KMS-11 (cell line): Measurements from ENCODE around the gene CD164.

Experiments
- H2AFZ ChIP-seq: fragments of 200-600 bp; sonication (generic); 2 replicates; pipeline ENCODE4 v1.6.1; 2016; ENCODE audit warnings: antibody characterized with exemption, mixed run types, low read depth
- H3K27ac ChIP-seq: fragments of 200-600 bp; sonication (generic); 2 replicates; pipeline ENCODE4 v1.6.1; 2016; ENCODE audit warnings: mild to moderate bottlenecking, mixed run types
- H3K27me3 ChIP-seq: fragments of 200-600 bp; sonication (generic); 2 replicates; pipeline ENCODE4 v1.6.1; 2017; ENCODE audit warnings: mild to moderate bottlenecking, low read depth, mixed run types, moderate library complexity; ENCODE audit not compliant: insufficient read depth
- H3K36me3 ChIP-seq: fragments of 200-600 bp; sonication (generic); 2 replicates; pipeline ENCODE4 v1.6.1; 2017; ENCODE audit warnings: mild to moderate bottlenecking, mixed run types; ENCODE audit not compliant: insufficient read depth
- H3K4me1 ChIP-seq: fragments of 200-600 bp; sonication (generic); 2 replicates; pipeline ENCODE4 v1.6.1; 2016; ENCODE audit warnings: mild to moderate bottlenecking, low read depth, mixed run types; ENCODE audit not compliant: poor library complexity, severe bottlenecking
- H3K4me2 ChIP-seq: fragments of 200-600 bp; sonication (generic); 2 replicates; pipeline ENCODE4 v1.7.0; 2016; ENCODE audit warnings: mild to moderate bottlenecking, mixed run types
- H3K4me3 ChIP-seq: fragments of 200-600 bp; sonication (generic); IDR thresholded peaks from 2 replicates; pipeline ENCODE4 v1.6.1; 2017; ENCODE audit warnings: low read depth, low read length, mixed read lengths; ENCODE audit not compliant: insufficient read depth
- H3K79me2 ChIP-seq: fragments of 200-600 bp; sonication (generic); 2 replicates; pipeline ENCODE4 v1.6.1; 2016; ENCODE audit warnings: low read depth, mixed run types; ENCODE audit not compliant: insufficient read depth
- H3K9ac ChIP-seq: fragments of 200-600 bp; sonication (generic); 2 replicates; pipeline ENCODE4 v1.6.1; 2016; ENCODE audit warnings: mild to moderate bottlenecking, mixed run types
- H4K20me1 ChIP-seq: fragments of 200-600 bp; sonication (generic); 2 replicates; pipeline ENCODE4 v1.6.1; 2016; ENCODE audit warnings: mild to moderate bottlenecking, mixed run types; ENCODE audit not compliant: insufficient read depth
- TF ChIP-seq, protein P1 (sequence below): fragments of 200-600 bp; sonication (generic); conservative IDR thresholded peaks from 2 replicates; pipeline ENCODE4 v1.6.1; 2017; ENCODE audit warnings: low read depth, mild to moderate bottlenecking, antibody characterized with exemption, low read length, moderate library complexity, mixed read lengths

The CD164 gene

DNA sequence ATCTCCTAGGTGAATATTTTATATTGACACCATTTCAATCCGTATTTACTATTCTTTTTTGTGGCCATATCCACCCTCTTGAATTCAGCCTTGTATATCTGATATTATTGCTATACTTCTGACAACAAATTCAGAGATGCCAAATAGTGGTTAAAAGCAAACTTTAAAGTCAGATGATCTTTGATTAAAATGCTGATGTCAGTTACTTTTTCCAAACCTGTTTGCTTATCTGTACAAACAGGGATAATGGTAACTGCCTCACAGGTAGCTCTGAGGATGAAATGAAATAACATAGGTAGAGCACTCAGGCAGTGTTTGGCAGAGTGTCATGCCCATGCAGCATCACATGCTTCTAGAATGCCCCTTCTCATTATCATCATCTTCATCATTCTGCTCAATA lies 38.9 kb upstream of the CD164 start:
- no peaks in the 10 kb centered on the region for H3K36me3 ChIP-seq
- no peak overlapping the region for H3K27ac ChIP-seq
- H3K4me2 ChIP-seq: no peak overlapping the region
- H3K79me2 ChIP-seq: no peaks in the 10 kb centered on the region
- H4K20me1 ChIP-seq: no peaks in the 10 kb centered on the region
- H3K27me3 ChIP-seq: no peaks in the 10 kb centered on the region
- TF ChIP-seq, protein P1, sequence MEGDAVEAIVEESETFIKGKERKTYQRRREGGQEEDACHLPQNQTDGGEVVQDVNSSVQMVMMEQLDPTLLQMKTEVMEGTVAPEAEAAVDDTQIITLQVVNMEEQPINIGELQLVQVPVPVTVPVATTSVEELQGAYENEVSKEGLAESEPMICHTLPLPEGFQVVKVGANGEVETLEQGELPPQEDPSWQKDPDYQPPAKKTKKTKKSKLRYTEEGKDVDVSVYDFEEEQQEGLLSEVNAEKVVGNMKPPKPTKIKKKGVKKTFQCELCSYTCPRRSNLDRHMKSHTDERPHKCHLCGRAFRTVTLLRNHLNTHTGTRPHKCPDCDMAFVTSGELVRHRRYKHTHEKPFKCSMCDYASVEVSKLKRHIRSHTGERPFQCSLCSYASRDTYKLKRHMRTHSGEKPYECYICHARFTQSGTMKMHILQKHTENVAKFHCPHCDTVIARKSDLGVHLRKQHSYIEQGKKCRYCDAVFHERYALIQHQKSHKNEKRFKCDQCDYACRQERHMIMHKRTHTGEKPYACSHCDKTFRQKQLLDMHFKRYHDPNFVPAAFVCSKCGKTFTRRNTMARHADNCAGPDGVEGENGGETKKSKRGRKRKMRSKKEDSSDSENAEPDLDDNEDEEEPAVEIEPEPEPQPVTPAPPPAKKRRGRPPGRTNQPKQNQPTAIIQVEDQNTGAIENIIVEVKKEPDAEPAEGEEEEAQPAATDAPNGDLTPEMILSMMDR: no peak
- H3K4me1 ChIP-seq: no peaks in the 10 kb centered on the region
- no peak overlapping the region for H3K9ac ChIP-seq
- H3K4me3 ChIP-seq: no peak overlapping the region
- no peak overlapping the region for H2AFZ ChIP-seq

DNA sequence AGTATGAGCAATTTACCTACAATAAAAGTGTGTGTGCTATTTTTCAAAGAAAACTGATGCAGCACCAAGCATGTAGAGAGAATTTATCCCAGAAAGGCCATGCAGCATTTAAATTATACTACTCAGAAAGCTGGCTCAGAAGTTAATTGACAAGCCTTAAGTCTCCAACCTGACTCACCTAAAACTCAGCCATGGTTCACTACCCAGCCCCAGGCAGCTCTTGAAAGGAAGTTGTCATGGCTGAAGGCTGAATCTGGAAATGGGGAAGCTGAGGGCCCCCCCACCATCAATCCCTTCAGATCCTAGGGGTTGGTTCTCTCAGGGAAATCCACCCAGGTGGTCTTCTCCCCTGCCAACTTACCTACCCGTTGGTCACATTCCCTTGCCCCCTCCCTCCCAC lies 38.5 kb upstream of the CD164 start:
- Histone ChIP-seq H3K4me2 (no peak overlapping the region), H3K4me3 (no peak overlapping the region), H3K36me3 (no peaks in the 10 kb centered on the region), H4K20me1 (no peaks in the 10 kb centered on the region), H3K27me3 (no peaks in the 10 kb centered on the region), H3K27ac (no peak overlapping the region), H3K79me2 (no peaks in the 10 kb centered on the region), H2AFZ (no peak overlapping the region), H3K9ac (no peak overlapping the region), H3K4me1 (no peaks in the 10 kb centered on the region)
- TF ChIP-seq, protein P1: no peak

DNA sequence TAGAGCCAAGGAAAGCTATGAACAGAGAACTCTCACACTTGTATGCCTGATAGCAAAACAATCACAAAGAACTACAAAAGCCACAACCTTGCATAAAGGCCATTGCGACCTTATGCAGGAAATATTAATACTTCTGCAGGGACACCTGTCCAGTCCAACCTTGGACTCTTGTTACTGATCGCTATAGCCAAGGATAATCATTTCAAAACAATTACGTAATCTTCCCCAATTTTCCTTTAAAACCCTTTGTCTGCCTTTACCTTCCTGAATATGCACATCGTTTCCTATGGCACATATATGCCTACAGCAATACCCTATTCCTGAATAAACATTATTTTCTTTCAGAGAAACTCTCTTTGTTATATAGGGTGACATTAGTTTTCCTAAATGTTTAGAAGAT lies 35.4 kb upstream of the CD164 start:
- Histone ChIP-seq H3K9ac (no peak overlapping the region), H3K4me1 (no peaks in the 10 kb centered on the region), H3K4me2 (no peak overlapping the region), H3K79me2 (no peaks in the 10 kb centered on the region), H3K36me3 (no peaks in the 10 kb centered on the region), H3K27me3 (no peaks in the 10 kb centered on the region), H4K20me1 (no peaks in the 10 kb centered on the region), H2AFZ (no peak overlapping the region), H3K27ac (no peak overlapping the region), H3K4me3 (no peak overlapping the region)
- TF ChIP-seq, protein P1: no peak

DNA sequence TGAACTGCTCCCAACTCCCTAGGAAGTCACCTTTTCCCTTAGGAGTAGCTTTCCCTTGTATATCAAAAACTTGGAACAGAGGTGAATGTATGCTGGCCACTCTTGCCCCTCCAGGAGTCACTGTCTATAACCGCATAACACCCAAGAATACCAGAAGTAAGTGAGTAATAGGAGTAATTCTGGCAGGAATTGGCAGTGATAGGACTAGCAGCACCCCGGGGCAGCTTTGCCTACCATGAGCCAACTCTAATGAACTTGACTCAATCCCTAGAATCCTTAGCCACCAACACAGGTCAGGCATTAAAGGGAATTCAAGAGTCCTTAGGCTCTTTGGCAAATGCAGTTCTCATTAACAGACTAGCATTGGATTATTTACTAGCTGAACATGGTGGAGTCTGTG lies 28.8 kb upstream of the CD164 start:
- no peak overlapping the region for H3K4me3 ChIP-seq
- H3K36me3 ChIP-seq: no peaks in the 10 kb centered on the region
- H3K27me3 ChIP-seq: no peaks in the 10 kb centered on the region
- H3K4me2 ChIP-seq: no peak overlapping the region
- H3K27ac ChIP-seq: no peak overlapping the region
- H3K4me1 ChIP-seq: no peaks in the 10 kb centered on the region
- H3K79me2 ChIP-seq: no peaks in the 10 kb centered on the region
- H3K9ac ChIP-seq: no peak overlapping the region
- no peaks in the 10 kb centered on the region for H4K20me1 ChIP-seq
- H2AFZ ChIP-seq: no peak overlapping the region
- TF ChIP-seq, protein P1: no peak

DNA sequence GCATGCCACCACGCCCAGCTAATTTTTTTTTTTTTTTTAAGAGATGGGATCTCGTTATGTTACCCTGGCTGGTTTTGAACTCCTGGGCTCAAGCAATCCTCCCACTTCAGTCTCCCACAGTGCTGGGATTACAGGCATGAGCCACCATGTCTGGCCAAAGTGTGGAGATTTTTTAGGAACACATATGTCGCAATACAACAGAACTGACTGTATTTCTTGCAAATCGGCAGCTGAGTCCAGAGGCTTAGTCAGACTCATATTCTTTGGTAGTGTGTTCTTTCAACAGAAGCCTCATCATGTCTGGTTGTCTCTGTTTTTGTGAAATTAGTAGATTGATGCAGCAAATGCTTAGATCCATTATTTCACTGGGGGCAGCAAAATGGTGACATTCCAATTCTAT lies 23.9 kb upstream of the CD164 start:
- Histone ChIP-seq H3K36me3 (no peaks in the 10 kb centered on the region), H3K27ac (no peak overlapping the region), H4K20me1 (no peaks in the 10 kb centered on the region), H2AFZ (no peak overlapping the region), H3K4me2 (no peak overlapping the region), H3K9ac (no peak overlapping the region), H3K4me1 (no peaks in the 10 kb centered on the region), H3K4me3 (no peak overlapping the region), H3K27me3 (no peaks in the 10 kb centered on the region), H3K79me2 (no peaks in the 10 kb centered on the region)
- TF ChIP-seq, protein P1: no peak
